Erythroblast (primary cell): ENCODE measurements around the gene PTPRU.
A peak's percentile ranks its signal among the peaks of the same experiment; 100 is the strongest.

Source experiments
- DNase-seq, 2 experiments: peaks; one replicate each; lab custom pipeline; 2025; lab: John Stamatoyannopoulos, UW
- GATA1 ChIP-seq: IDR thresholded peaks from 2 replicates; pipeline ENCODE4 v1.6.1; 2011; ENCODE audit warnings: low read depth, mild to moderate bottlenecking, control low read depth, low read length, moderate library complexity
- POLR2A ChIP-seq: IDR thresholded peaks from 2 replicates; pipeline ENCODE4 v1.6.1; 2011; ENCODE audit warnings: mild to moderate bottlenecking, low read length

Gene PTPRU

GRCh38 chr1:29322861-29323585 is 86.7 kb downstream of the PTPRU start:
- TF ChIP-seq GATA1, result no peak
- TF ChIP-seq POLR2A, result no peak
- DNase-seq, result no peak

- TF ChIP-seq POLR2A (no peak), GATA1 (no peak)
Observed at GRCh38 chr1:29323636-29324035, 87.3 kb downstream of the PTPRU start.

GRCh38 chr1:29324202-29324601 is 87.9 kb downstream of the PTPRU start:
- DNase-seq, result no peak
- TF ChIP-seq GATA1, result no peak
- no peak for TF ChIP-seq POLR2A

More at GRCh38 chr1:29323636-29324035, 87.3 kb downstream of the PTPRU start:
- no peak for DNase-seq

GRCh38 chr1:29324771-29325351 is 88.5 kb downstream of the PTPRU start:
- DNase-seq, result no peak

GRCh38 chr1:29325675-29326074 is 89.4 kb downstream of the PTPRU start:
- no peak for TF ChIP-seq POLR2A
- TF ChIP-seq GATA1, result no peak
- DNase-seq, result no peak

More at GRCh38 chr1:29324771-29325351, 88.5 kb downstream of the PTPRU start:
- no peak for TF ChIP-seq POLR2A
- no peak for TF ChIP-seq GATA1

- TF ChIP-seq POLR2A, result no peak
- no peak for DNase-seq
Observed at GRCh38 chr1:29326123-29326522, 89.8 kb downstream of the PTPRU start.

- TF ChIP-seq POLR2A (no peak), GATA1 (no peak)
- no peak for DNase-seq
Observed at GRCh38 chr1:29327223-29327935, 91.1 kb downstream of the PTPRU start.

GRCh38 chr1:29329022-29329775 is 92.9 kb downstream of the PTPRU start:
- TF ChIP-seq POLR2A (no peak), GATA1 (no peak)
- DNase-seq, result no peak

GRCh38 chr1:29330089-29330488 is 93.8 kb downstream of the PTPRU start:
- DNase-seq, result no peak
- no peak for TF ChIP-seq POLR2A
- no peak for TF ChIP-seq GATA1

GRCh38 chr1:29330856-29331255 is 94.5 kb downstream of the PTPRU start:
- TF ChIP-seq POLR2A, result no peak
- TF ChIP-seq GATA1, result no peak

GRCh38 chr1:29331309-29331708 is 95.0 kb downstream of the PTPRU start:
- no peak for DNase-seq
- no peak for TF ChIP-seq POLR2A
- TF ChIP-seq GATA1, result no peak

More at GRCh38 chr1:29330856-29331255, 94.5 kb downstream of the PTPRU start:
- DNase-seq, result no peak

- TF ChIP-seq POLR2A, result no peak
- TF ChIP-seq GATA1, result no peak
- DNase-seq, result no peak
Observed at GRCh38 chr1:29331729-29332128, 95.4 kb downstream of the PTPRU start.

- TF ChIP-seq POLR2A (no peak), GATA1 (no peak)
- DNase-seq, result peak; percentile 48 to 63
Observed at GRCh38 chr1:29332204-29332603, 95.9 kb downstream of the PTPRU start.

- TF ChIP-seq POLR2A, result no peak
- TF ChIP-seq GATA1, result no peak
- DNase-seq, result no peak
Observed at GRCh38 chr1:29333008-29333407, 96.7 kb downstream of the PTPRU start.
